ENCODE data around the gene MYL12B.
A peak's percentile ranks its signal among the peaks of the same experiment; 100 is the strongest.

Gene MYL12B

GRCh38 chr18:3286159-3286558 lies 24.2 kb downstream of the MYL12B start:
- Histone ChIP-seq H3K9ac (ENCODE audit: low read length) (no peak overlapping the region), H4K12ac (ENCODE audit: low read depth, low read length) (no peak overlapping the region), H3K23ac (ENCODE audit: low read length) (no peak overlapping the region), H3K4me1 (ENCODE audit: control insufficient read depth in 1 of 2, insufficient read depth in 2 of 2, low read length in 2 of 2) (peaks cover 6 to 12% of the 10 kb centered on the region in 2 experiments), H4K91ac (ENCODE audit: low read depth, low read length) (no peak overlapping the region), H3K4ac (ENCODE audit: low read depth, low read length) (no peak overlapping the region), H3K4me2 (ENCODE audit: low read length) (no peak overlapping the region), H2BK5ac (ENCODE audit: low read depth, low read length, poor library complexity) (no peak overlapping the region), H3K4me3 (ENCODE audit: low read depth, low read length) (no peak overlapping the region), H3K79me1 (ENCODE audit: low read length) (peaks cover 3% of the 10 kb centered on the region), H3K9me3 (ENCODE audit: insufficient read depth, low read depth, low read length) (no peaks in the 10 kb centered on the region), H3K79me2 (ENCODE audit: control insufficient read depth, insufficient read depth, low read length, poor library complexity) (no peaks in the 10 kb centered on the region), H3K14ac (ENCODE audit: low read length) (no peak overlapping the region), H2BK120ac (ENCODE audit: insufficient read depth, low read length, poor library complexity) (no peak overlapping the region), H3K27ac (ENCODE audit: low read depth, low read length) (no peak overlapping the region), H2AFZ (ENCODE audit: insufficient read depth, low read length, poor library complexity) (no peak overlapping the region), H3K36me3 (ENCODE audit: control insufficient read depth in 1 of 2, insufficient read depth in 2 of 2, low read length in 2 of 2) (no peaks in the 10 kb centered on the region), H3K18ac (ENCODE audit: low read length) (no peak overlapping the region), H2AK5ac (ENCODE audit: low read length) (no peak overlapping the region), H2BK12ac (ENCODE audit: low read length) (no peak overlapping the region), H3K27me3 (ENCODE audit: insufficient read depth, low read length) (no peaks in the 10 kb centered on the region), H4K8ac (ENCODE audit: low read depth, low read length) (no peak overlapping the region)
- no CpG with 5 or more reads among the region's 7 CpGs for WGBS (ENCODE audit: extremely low coverage, insufficient coverage, insufficient read length)
- DNase-seq: no peak

GRCh38 chr18:3293196-3293951 lies 31.4 kb downstream of the MYL12B start:
- H2AFZ ChIP-seq (ENCODE audit: insufficient read depth, low read length, poor library complexity): no peak overlapping the region
- whole genome bisulfite sequencing (ENCODE audit: extremely low coverage, insufficient coverage, insufficient read length): no CpG with 5 or more reads among the region's 2 CpGs

GRCh38 chr18:3294435-3295080 lies 32.6 kb downstream of the MYL12B start:
- Histone ChIP-seq H3K36me3 (ENCODE audit: control insufficient read depth in 1 of 2, insufficient read depth in 2 of 2, low read length in 2 of 2) (peaks cover 0 to 3% of the 10 kb centered on the region in 2 experiments), H2BK12ac (ENCODE audit: low read length) (peak overlapping the region; percentile 30), H3K27ac (ENCODE audit: low read depth, low read length) (no peak overlapping the region), H3K79me2 (ENCODE audit: control insufficient read depth, insufficient read depth, low read length, poor library complexity) (peaks cover 3% of the 10 kb centered on the region), H3K79me1 (ENCODE audit: low read length) (peaks cover 4% of the 10 kb centered on the region), H4K12ac (ENCODE audit: low read depth, low read length) (no peak overlapping the region), H3K23ac (ENCODE audit: low read length) (no peak overlapping the region), H3K4me1 (ENCODE audit: control insufficient read depth in 1 of 2, insufficient read depth in 2 of 2, low read length in 2 of 2) (peaks cover 0 to 6% of the 10 kb centered on the region in 2 experiments), H2BK5ac (ENCODE audit: low read depth, low read length, poor library complexity) (no peak overlapping the region), H3K9ac (ENCODE audit: low read length) (no peak overlapping the region), H3K18ac (ENCODE audit: low read length) (no peak overlapping the region), H4K91ac (ENCODE audit: low read depth, low read length) (no peak overlapping the region), H4K8ac (ENCODE audit: low read depth, low read length) (no peak overlapping the region), H3K4ac (ENCODE audit: low read depth, low read length) (no peak overlapping the region), H3K4me2 (ENCODE audit: low read length) (no peak overlapping the region), H3K4me3 (ENCODE audit: low read depth, low read length) (no peak overlapping the region), H2AK5ac (ENCODE audit: low read length) (no peak overlapping the region), H3K27me3 (ENCODE audit: insufficient read depth, low read length) (no peaks in the 10 kb centered on the region), H3K14ac (ENCODE audit: low read length) (no peak overlapping the region), H3K9me3 (ENCODE audit: insufficient read depth, low read depth, low read length) (peaks cover 2% of the 10 kb centered on the region), H2BK120ac (ENCODE audit: insufficient read depth, low read length, poor library complexity) (no peak overlapping the region), H2AFZ (ENCODE audit: insufficient read depth, low read length, poor library complexity) (no peak overlapping the region)
- 100% methylated on average over 1 of the region's 3 CpGs for WGBS (ENCODE audit: extremely low coverage, insufficient coverage, insufficient read length)
- DNase-seq: peak; percentile 54 to 77

More at GRCh38 chr18:3293196-3293951, 31.4 kb downstream of the MYL12B start:
- Histone ChIP-seq H2AK5ac (ENCODE audit: low read length) (no peak overlapping the region), H3K18ac (ENCODE audit: low read length) (no peak overlapping the region), H3K79me2 (ENCODE audit: control insufficient read depth, insufficient read depth, low read length, poor library complexity) (peaks cover 3% of the 10 kb centered on the region), H3K79me1 (ENCODE audit: low read length) (peaks cover 4% of the 10 kb centered on the region), H4K12ac (ENCODE audit: low read depth, low read length) (no peak overlapping the region), H3K4ac (ENCODE audit: low read depth, low read length) (no peak overlapping the region), H3K36me3 (ENCODE audit: control insufficient read depth in 1 of 2, insufficient read depth in 2 of 2, low read length in 2 of 2) (peaks cover 0 to 3% of the 10 kb centered on the region in 2 experiments), H3K14ac (ENCODE audit: low read length) (no peak overlapping the region), H3K27ac (ENCODE audit: low read depth, low read length) (no peak overlapping the region), H3K9ac (ENCODE audit: low read length) (no peak overlapping the region), H2BK12ac (ENCODE audit: low read length) (no peak overlapping the region), H3K4me2 (ENCODE audit: low read length) (no peak overlapping the region), H4K8ac (ENCODE audit: low read depth, low read length) (no peak overlapping the region), H2BK5ac (ENCODE audit: low read depth, low read length, poor library complexity) (no peak overlapping the region), H3K9me3 (ENCODE audit: insufficient read depth, low read depth, low read length) (peaks cover 2% of the 10 kb centered on the region), H3K23ac (ENCODE audit: low read length) (no peak overlapping the region), H3K4me3 (ENCODE audit: low read depth, low read length) (no peak overlapping the region), H4K91ac (ENCODE audit: low read depth, low read length) (no peak overlapping the region), H3K4me1 (ENCODE audit: control insufficient read depth in 1 of 2, insufficient read depth in 2 of 2, low read length in 2 of 2) (peaks cover 0 to 6% of the 10 kb centered on the region in 2 experiments), H2BK120ac (ENCODE audit: insufficient read depth, low read length, poor library complexity) (no peak overlapping the region), H3K27me3 (ENCODE audit: insufficient read depth, low read length) (no peaks in the 10 kb centered on the region)
- peak in 1 of 2 donors; percentile 18 for DNase-seq

- Histone ChIP-seq H3K14ac (ENCODE audit: low read length) (peak overlapping the region; percentile 86), H4K91ac (ENCODE audit: low read depth, low read length) (peak overlapping the region; percentile 89), H3K4ac (ENCODE audit: low read depth, low read length) (peak overlapping the region; percentile 57), H3K9ac (ENCODE audit: low read length) (peak overlapping the region; percentile 86), H2BK5ac (ENCODE audit: low read depth, low read length, poor library complexity) (peak overlapping the region; percentile 70), H3K27ac (ENCODE audit: low read depth, low read length) (peak overlapping the region; percentile 18), H3K79me1 (ENCODE audit: low read length) (peaks cover 4% of the 10 kb centered on the region), H3K79me2 (ENCODE audit: control insufficient read depth, insufficient read depth, low read length, poor library complexity) (peaks cover 3% of the 10 kb centered on the region), H3K4me3 (ENCODE audit: low read depth, low read length) (peak overlapping the region; percentile 87), H3K18ac (ENCODE audit: low read length) (peak overlapping the region; percentile 69), H3K36me3 (ENCODE audit: control insufficient read depth in 1 of 2, insufficient read depth in 2 of 2, low read length in 2 of 2) (peaks cover 0 to 3% of the 10 kb centered on the region in 2 experiments), H4K12ac (ENCODE audit: low read depth, low read length) (peak overlapping the region; percentile 54), H2AK5ac (ENCODE audit: low read length) (no peak overlapping the region), H3K4me1 (ENCODE audit: control insufficient read depth in 1 of 2, insufficient read depth in 2 of 2, low read length in 2 of 2) (peaks cover 0 to 6% of the 10 kb centered on the region in 2 experiments), H3K9me3 (ENCODE audit: insufficient read depth, low read depth, low read length) (peaks cover 2% of the 10 kb centered on the region), H2BK12ac (ENCODE audit: low read length) (no peak overlapping the region), H2AFZ (ENCODE audit: insufficient read depth, low read length, poor library complexity) (peak overlapping the region; percentile 47), H2BK120ac (ENCODE audit: insufficient read depth, low read length, poor library complexity) (peak overlapping the region; percentile 47), H3K23ac (ENCODE audit: low read length) (no peak overlapping the region), H3K4me2 (ENCODE audit: low read length) (peak overlapping the region; percentile 71), H4K8ac (ENCODE audit: low read depth, low read length) (peak overlapping the region; percentile 76), H3K27me3 (ENCODE audit: insufficient read depth, low read length) (no peaks in the 10 kb centered on the region)
- peak; percentile 98 for DNase-seq
- WGBS (ENCODE audit: extremely low coverage, insufficient coverage, insufficient read length): no CpG with 5 or more reads among the region's 18 CpGs
Observed at GRCh38 chr18:3297025-3297984, 35.4 kb downstream of the MYL12B start.
